Activated naive CD4-positive, alpha-beta T cell treated with anti-CD3 and anti-CD28 coated beads, Interleukin-2, amount 50 U/mL, for 72 hours (primary cell): ENCODE measurements around the gene ITGB4. TPM values are rescaled to one million over a fixed set of nuclear protein-coding genes. Genes with fewer than 3 reads are reported as not detected.

Experiments
- ATAC-seq, 2 donors: fragments of 150-1000 bp; cut with Tn5 transposase; 2 replicates each; pipeline ENCODE4 v1.10.0; 2021; ENCODE audit warnings: mild to moderate bottlenecking in 2 of 2, moderate library complexity in 2 of 2
- DNase-seq, 2 donors: peaks; one replicate each; pipeline ENCODE4 v3.0.0; 2021 to 2022; ENCODE audit warnings: low spot score in 2 of 2
- H3K27ac Mint-ChIP-seq, 2 donors: one replicate each; pipeline ENCODE4 v1.8.0; 2022; ENCODE audit warnings: mild to moderate bottlenecking in 2 of 2, mixed read lengths in 2 of 2
- H3K36me3 Mint-ChIP-seq, 2 donors: one replicate each; pipeline ENCODE4 v1.8.0; 2022; ENCODE audit warnings: mixed read lengths in 2 of 2
- H3K9me3 Mint-ChIP-seq, 2 donors: one replicate each; pipeline ENCODE4 v1.8.0; 2022; ENCODE audit warnings: mixed read lengths in 2 of 2
- total RNA-seq, 2 donors: library from RNA; stranded (reverse); gene quantifications; one replicate each; pipeline ENCODE4 v1.2.3, GENCODE V29; 2022

ITGB4 gene
- total RNA-seq, 2 donors from 2014 or later = 0.76 to 1.1 TPM

- ATAC-seq = no peak
- Mint-ChIP-seq H3K9me3 (no peaks in the 10 kb centered on the region), H3K36me3 (peaks cover 0 to 7% of the 10 kb centered on the region in 2 donors), H3K27ac (no peak overlapping the region)
- no peak for DNase-seq
Observed at GRCh38 chr17:75693500-75694481, 27.5 kb upstream of the ITGB4 start.

- no peaks in the 10 kb centered on the region for H3K9me3 Mint-ChIP-seq
- no peak for ATAC-seq
- peak overlapping the region in 1 of 2 donors; percentile 52 for H3K27ac Mint-ChIP-seq
- peaks cover 0 to 2% of the 10 kb centered on the region in 2 donors for H3K36me3 Mint-ChIP-seq
- DNase-seq = no peak
Observed at GRCh38 chr17:75694536-75694935, 26.7 kb upstream of the ITGB4 start.

DNA sequence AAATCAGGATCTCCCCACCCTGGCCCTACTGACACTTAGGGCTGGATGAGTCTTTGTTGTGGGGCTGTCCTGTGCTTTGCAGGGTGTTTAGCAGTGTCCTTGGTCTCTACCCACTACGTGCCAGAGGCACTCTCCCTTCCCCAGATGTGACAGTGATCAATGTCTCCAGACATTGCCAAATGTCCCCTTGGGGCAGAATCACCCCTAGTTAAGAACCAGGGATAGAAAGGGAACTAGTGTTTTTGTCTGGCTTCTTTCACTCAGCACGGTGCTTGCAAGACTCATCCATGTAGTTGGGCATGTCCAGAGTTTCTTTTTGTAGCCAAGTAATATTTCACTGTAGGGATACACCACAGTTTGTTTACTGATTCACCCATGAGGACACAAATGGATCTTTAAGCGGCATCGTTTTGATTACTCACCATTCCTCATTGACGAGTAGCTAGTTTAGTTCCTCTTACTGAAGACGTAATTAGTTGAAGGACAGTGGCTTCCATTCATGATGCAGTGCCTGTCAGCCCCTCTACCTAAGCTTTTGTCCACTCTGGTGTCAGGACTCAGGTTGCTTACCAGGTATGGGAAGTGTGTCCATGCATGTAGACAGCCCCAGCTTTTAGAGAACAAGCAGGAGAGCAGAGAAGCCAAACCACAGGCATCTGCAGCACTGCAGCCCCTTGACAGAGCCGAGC lies 26.0 kb upstream of the ITGB4 start:
- no peaks in the 10 kb centered on the region for H3K36me3 Mint-ChIP-seq
- H3K9me3 Mint-ChIP-seq = no peaks in the 10 kb centered on the region
- H3K27ac Mint-ChIP-seq = peak overlapping the region in 1 of 2 donors; percentile 52
- ATAC-seq = no peak
- DNase-seq = no peak

DNA sequence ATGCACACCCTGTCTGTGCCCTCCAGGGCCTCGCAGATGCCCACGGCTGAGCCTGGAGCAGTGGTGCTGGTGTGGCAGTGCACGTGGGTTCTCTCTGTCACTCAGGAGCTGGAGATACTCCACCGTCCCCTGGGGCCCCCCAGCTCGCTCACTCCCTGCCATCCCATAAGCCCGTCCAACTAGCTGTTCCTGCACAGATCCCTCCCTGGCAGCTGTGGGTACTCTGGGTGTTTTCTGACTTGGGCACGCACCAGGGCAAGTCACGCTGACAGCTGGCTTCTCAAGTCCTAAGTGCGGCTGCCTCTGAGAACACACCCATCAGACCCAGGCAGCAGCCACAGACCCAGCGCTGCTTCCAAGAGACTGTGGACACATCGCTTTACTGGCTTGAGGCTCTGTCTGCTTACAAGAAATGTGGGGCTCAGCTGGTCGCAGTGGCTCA lies 25.4 kb upstream of the ITGB4 start:
- no peak overlapping the region for H3K27ac Mint-ChIP-seq
- ATAC-seq (no peak), DNase-seq (no peak)
- H3K36me3 Mint-ChIP-seq = no peaks in the 10 kb centered on the region
- no peaks in the 10 kb centered on the region for H3K9me3 Mint-ChIP-seq

DNA sequence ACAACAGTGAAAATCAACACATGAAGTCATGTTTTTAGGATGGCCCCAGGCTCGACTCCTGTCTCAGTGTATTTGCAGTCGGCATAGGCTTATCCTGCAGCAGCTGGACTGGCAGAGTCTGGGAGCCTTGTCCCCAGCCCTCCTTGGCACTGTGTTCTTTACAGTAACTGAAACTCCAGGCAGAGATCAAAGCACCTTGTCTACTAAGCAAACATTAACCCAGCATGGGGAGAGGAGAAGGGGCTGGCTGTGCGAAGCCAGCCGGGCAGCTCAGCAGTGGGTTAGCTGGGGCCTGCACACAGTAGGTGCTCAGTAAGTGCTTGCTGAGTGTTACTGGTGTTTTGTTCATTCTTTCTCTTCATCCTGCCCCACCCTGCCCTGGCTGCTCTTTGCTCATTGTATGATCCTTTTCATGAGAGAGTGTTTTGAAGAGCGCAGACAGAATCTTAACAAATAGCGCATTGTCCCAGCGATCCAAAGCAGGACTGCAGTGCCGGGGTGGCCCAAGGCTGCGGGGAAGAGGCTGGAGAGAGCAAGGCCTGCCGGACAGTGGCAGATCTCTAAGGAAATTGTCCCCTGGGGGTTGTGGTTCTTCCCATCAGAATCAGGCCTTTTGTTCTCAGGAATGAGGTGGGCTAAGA lies 23.5 kb upstream of the ITGB4 start:
- no peak for DNase-seq
- Mint-ChIP-seq H3K36me3 (peaks cover 0 to 9% of the 10 kb centered on the region in 2 donors), H3K27ac (peak overlapping the region in 1 of 2 donors; percentile 80), H3K9me3 (no peaks in the 10 kb centered on the region)
- ATAC-seq = no peak

DNA sequence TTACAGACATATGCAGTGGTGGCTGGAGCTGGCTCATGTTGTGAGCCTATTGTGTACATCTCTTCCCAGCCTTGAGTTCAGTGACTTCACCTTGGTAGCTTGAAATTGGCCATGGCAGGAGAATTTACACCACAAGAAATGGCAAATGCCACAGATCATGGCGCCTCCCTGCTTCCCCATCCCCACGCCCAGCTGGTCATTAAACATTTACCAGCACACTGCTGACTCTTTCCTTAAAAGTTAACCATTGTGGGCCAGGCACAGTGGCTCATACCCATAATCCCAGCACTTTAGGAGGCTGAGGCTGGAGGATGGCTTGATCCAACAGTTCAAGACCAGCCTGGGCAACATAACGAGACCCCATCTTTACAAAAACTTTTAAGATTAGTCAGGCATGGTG lies 22.6 kb upstream of the ITGB4 start:
- ATAC-seq = no peak
- H3K9me3 Mint-ChIP-seq = no peaks in the 10 kb centered on the region
- no peak for DNase-seq
- no peak overlapping the region for H3K27ac Mint-ChIP-seq
- peaks cover 0 to 10% of the 10 kb centered on the region in 2 donors for H3K36me3 Mint-ChIP-seq

DNA sequence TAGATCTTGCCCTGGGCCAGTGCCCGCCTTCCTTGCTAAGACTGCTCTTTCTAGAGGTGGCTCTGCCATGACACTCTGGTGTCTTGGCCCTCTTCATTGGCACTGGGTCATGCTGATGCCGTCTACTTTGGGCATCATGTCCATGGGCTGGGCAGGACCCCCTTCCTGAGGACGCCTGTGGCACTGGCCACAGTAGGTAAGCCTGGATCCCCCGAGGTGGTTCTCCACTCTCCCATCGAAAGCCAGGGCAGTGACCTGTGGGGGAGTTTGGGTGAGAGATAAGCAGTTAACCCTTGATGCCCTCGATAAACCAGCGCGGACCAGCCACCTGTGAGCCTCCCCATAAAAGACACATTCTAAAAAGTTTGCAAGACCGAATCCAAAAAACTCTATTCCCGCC lies 20.0 kb upstream of the ITGB4 start:
- no peak for DNase-seq
- Mint-ChIP-seq H3K36me3 (peaks cover 0 to 13% of the 10 kb centered on the region in 2 donors), H3K27ac (peak overlapping the region in 1 of 2 donors; percentile 72), H3K9me3 (no peaks in the 10 kb centered on the region)
- ATAC-seq = no peak

- ATAC-seq (no peak), DNase-seq (no peak)
- no peaks in the 10 kb centered on the region for H3K9me3 Mint-ChIP-seq
- H3K36me3 Mint-ChIP-seq = peaks cover 8 to 21% of the 10 kb centered on the region in 2 donors
- no peak overlapping the region for H3K27ac Mint-ChIP-seq
Observed at GRCh38 chr17:75703191-75703590, 18.1 kb upstream of the ITGB4 start.

GRCh38 chr17:75703591-75703990 lies 17.7 kb upstream of the ITGB4 start:
- ATAC-seq (peak in 1 of 2 donors; percentile 36), DNase-seq (no peak)
- Mint-ChIP-seq H3K9me3 (no peaks in the 10 kb centered on the region), H3K27ac (peak overlapping the region in 1 of 2 donors; percentile 85), H3K36me3 (peaks cover 8 to 21% of the 10 kb centered on the region in 2 donors)

DNA sequence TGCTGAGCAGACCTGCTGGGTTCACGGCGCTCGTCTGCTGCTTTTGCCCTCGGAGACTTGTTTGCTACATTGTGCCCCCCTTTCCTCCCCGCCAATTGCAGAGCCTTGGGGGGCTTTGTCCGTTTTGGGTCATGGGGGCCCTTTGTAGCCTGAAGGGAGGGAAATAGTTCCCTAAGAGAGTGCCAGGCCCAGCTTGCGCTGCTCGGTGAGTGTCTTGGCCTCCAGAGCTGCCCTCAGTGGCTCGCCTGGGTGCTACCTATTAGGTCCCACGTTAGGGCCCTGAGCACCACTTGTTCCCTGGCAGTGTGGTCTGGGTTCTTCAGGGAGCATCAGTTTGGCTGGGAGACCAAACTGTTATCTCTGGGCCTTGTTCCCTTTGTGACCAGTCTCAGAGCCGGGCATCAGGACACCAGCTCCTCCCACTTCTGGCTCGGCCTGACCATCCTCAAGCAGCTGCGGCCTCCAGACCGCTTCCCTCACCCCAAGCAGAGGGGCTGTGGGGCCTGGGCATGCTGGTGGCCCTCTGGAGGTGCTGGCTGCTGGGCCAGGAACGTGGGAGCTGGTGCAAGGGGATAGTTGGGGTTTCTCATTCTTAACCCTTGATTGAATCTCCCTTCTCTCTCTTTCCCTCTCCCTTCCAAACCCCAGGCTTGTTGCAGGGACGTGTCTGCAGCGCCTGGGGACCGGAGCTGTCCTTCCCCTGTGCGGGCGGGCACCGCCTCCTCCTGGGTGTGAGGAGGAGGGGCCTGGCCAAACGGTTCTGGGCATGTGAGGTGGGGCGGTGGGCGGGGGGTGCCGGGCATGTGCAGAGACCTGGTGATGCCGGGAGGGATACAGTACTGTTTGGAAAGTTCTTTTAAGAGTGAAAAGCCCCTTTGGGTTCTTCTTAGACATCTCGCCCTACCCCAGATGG lies 16.0 kb upstream of the ITGB4 start:
- no peak for ATAC-seq
- H3K27ac Mint-ChIP-seq = no peak overlapping the region
- H3K36me3 Mint-ChIP-seq = peaks cover 8 to 21% of the 10 kb centered on the region in 2 donors
- no peaks in the 10 kb centered on the region for H3K9me3 Mint-ChIP-seq
- no peak for DNase-seq

DNA sequence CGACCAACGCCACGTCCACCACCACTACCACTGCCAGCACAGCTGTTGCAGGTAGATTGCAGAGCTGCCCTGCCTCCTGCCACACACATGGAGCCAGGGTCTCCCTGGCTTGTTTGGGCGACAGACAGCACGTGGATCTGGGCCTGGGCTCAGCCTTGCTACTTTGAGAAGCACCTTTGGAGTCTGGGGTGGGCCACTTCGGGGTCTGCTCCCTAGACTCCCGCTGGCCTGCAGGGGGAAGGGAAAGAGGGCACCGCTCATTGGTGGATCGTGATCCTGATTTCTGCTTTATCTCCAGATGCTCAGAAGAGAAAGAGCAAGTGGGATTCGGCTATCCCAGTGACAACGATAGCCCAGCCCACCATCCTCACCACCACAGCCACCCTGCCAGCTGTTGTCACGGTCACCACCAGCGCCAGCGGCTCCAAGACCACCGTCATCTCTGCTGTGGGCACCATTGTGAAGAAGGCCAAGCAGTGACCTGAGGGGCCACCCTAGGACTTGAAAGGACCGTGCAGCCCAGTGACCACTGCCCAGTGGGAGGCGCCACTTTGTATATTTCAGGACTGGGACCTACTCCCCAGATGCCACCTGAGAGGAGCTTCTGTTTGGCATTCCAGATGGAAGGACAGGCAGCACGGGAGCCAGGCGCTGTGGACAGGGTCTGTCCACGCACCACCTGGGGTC lies 15.1 kb upstream of the ITGB4 start:
- H3K9me3 Mint-ChIP-seq = no peaks in the 10 kb centered on the region
- ATAC-seq (no peak), DNase-seq (no peak)
- peak overlapping the region in 1 of 2 donors; percentile 42 for H3K27ac Mint-ChIP-seq
- peaks cover 8 to 19% of the 10 kb centered on the region in 2 donors for H3K36me3 Mint-ChIP-seq

GRCh38 chr17:75707079-75707571 lies 14.1 kb upstream of the ITGB4 start:
- Mint-ChIP-seq H3K36me3 (peaks cover 8 to 12% of the 10 kb centered on the region in 2 donors), H3K27ac (peak overlapping the region; percentile 42 to 93), H3K9me3 (no peaks in the 10 kb centered on the region)
- DNase-seq = no peak
- ATAC-seq = peak in 1 of 2 donors; percentile 29

DNA sequence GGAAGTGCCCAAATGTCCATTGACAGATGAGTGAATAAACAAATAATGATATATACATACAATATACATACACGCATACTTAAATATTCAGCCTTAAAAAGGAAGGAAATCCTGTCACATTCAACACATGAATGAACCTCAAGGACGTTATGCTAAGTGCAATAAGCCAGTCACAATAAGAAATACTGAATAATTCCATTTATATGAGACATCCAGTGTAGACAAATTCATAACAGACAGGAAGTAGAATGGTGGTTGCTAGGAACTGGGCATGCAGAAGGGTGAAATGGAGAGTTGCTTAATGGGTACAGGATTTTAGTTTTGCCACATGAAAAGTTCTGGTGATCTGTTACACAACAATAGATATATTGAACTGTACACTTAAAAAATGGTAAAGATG lies 8.8 kb upstream of the ITGB4 start:
- H3K27ac Mint-ChIP-seq = no peak overlapping the region
- no peaks in the 10 kb centered on the region for H3K36me3 Mint-ChIP-seq
- peak in 1 of 2 donors; percentile 24 for ATAC-seq
- no peaks in the 10 kb centered on the region for H3K9me3 Mint-ChIP-seq
- DNase-seq = no peak

- ATAC-seq (no peak), DNase-seq (no peak)
- no peak overlapping the region for H3K27ac Mint-ChIP-seq
- H3K9me3 Mint-ChIP-seq = no peaks in the 10 kb centered on the region
- no peaks in the 10 kb centered on the region for H3K36me3 Mint-ChIP-seq
Observed at GRCh38 chr17:75719732-75720131, 1.5 kb upstream of the ITGB4 start.

DNA sequence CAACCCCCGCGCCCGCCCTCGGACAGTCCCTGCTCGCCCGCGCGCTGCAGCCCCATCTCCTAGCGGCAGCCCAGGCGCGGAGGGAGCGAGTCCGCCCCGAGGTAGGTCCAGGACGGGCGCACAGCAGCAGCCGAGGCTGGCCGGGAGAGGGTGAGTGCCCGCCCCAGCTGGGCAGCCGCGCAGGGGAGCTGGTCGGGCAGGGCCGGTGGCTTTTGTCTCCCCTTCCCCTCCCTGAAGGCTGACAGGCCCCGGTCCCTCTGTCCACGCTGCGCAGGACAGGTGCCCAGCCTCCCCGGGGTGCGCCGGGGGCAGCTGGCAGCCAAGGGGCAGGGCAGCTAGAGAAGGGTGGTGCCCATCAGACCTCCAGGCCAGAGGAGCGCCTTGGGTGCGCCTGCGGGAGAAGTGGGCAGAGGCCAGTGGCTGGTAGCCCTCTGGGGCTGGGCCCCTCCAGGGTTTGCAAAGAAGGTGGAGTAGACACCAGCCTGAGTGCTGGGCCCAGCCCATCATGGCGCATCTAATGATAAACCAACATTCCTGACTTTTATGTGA lies 278 bp downstream of the ITGB4 start:
- ATAC-seq (peak; percentile 9 to 69), DNase-seq (no peak)
- Mint-ChIP-seq H3K36me3 (no peaks in the 10 kb centered on the region), H3K27ac (no peak overlapping the region), H3K9me3 (no peaks in the 10 kb centered on the region)
